ENCODE measurements around the gene MYBPC3.
"Not testable (repeated sequence)": the region's sequence is repeated elsewhere in the genome, so short reads cannot be mapped to it uniquely, and the experiment has no call there.

Gene MYBPC3

GRCh38 chr11:47337229-47337924 lies 15.1 kb downstream of the MYBPC3 start:
- Histone ChIP-seq H4K91ac (ENCODE audit: low read depth, low read length, poor library complexity) (no peak overlapping the region), H3K9me3 (replicated peaks in 1 of 2; ENCODE audit: control insufficient read depth in 2 of 2, insufficient read depth in 1 of 2, low read depth in 1 of 2, low read length in 2 of 2) (peaks cover 0 to 2% of the 10 kb centered on the region in 2 donors), H2BK120ac (ENCODE audit: low read depth, low read length) (peak overlapping the region; percentile 61), H3K4me2 (ENCODE audit: insufficient read depth, low read length, poor library complexity, severe bottlenecking) (no peak overlapping the region), H3K14ac (ENCODE audit: low read length) (peak overlapping the region; percentile 94), H2BK15ac (ENCODE audit: low read length) (peak overlapping the region; percentile 74), H3K23ac (ENCODE audit: low read depth, low read length, poor library complexity) (peak overlapping the region; percentile 75), H3K27me3 (ENCODE audit: control insufficient read depth in 3 of 3, insufficient read depth in 3 of 3, low read depth in 1 of 3, low read length in 3 of 3) (no peaks in the 10 kb centered on the region), H3K4me1 (ENCODE audit: control insufficient read depth in 2 of 2, insufficient read depth in 1 of 2, low read depth in 1 of 2, low read length in 2 of 2) (no peaks in the 10 kb centered on the region), H3K9ac (ENCODE audit: low read depth, low read length, poor library complexity) (no peak overlapping the region), H4K8ac (ENCODE audit: low read depth, low read length) (no peak overlapping the region), H3K27ac (replicated peaks; ENCODE audit: low read length) (no peak overlapping the region), H3K18ac (ENCODE audit: low read length) (peak overlapping the region; percentile 94), H2BK5ac (ENCODE audit: low read length) (peak overlapping the region; percentile 13), H3K79me1 (ENCODE audit: low read depth, low read length) (peaks cover 3% of the 10 kb centered on the region), H2AK5ac (ENCODE audit: low read depth, low read length) (peak overlapping the region; percentile 93), H3K36me3 (replicated peaks in 1 of 2; ENCODE audit: control insufficient read depth in 2 of 2, insufficient read depth in 2 of 2, low read length in 2 of 2) (no peaks in the 10 kb centered on the region), H3K4ac (ENCODE audit: low read length) (no peak overlapping the region), H3K4me3 (ENCODE audit: low read length in 2 of 2) (no peak overlapping the region), H2AFZ (ENCODE audit: low read length) (no peak overlapping the region), H2BK12ac (ENCODE audit: low read length) (peak overlapping the region; percentile 84)
- no CpG with 5 or more reads among the region's 34 CpGs for WGBS, 2 donors (ENCODE audit: extremely low coverage in 2 of 2, insufficient read length in 2 of 2, insufficient replicate concordance in 1 of 2)
- no peak for DNase-seq (ENCODE audit: low spot score)

GRCh38 chr11:47336595-47336994 lies 15.9 kb downstream of the MYBPC3 start:
- Histone ChIP-seq H3K27ac (replicated peaks; ENCODE audit: low read length) (no peak overlapping the region), H2AFZ (ENCODE audit: low read length) (no peak overlapping the region)

GRCh38 chr11:47335733-47336132 lies 16.8 kb downstream of the MYBPC3 start:
- no peak overlapping the region for H3K23ac ChIP-seq (ENCODE audit: low read depth, low read length, poor library complexity)
- no peak overlapping the region for H2BK15ac ChIP-seq (ENCODE audit: low read length)
- no peak overlapping the region for H4K8ac ChIP-seq (ENCODE audit: low read depth, low read length)
- peak overlapping the region; percentile 64 for H3K18ac ChIP-seq (ENCODE audit: low read length)
- no peaks in the 10 kb centered on the region for H3K4me1 ChIP-seq (ENCODE audit: control insufficient read depth in 2 of 2, insufficient read depth in 1 of 2, low read depth in 1 of 2, low read length in 2 of 2)
- H3K36me3 ChIP-seq (replicated peaks in 1 of 2; ENCODE audit: control insufficient read depth in 2 of 2, insufficient read depth in 2 of 2, low read length in 2 of 2): peaks cover 0 to under 1% of the 10 kb centered on the region in 2 donors
- no peak overlapping the region for H2BK120ac ChIP-seq (ENCODE audit: low read depth, low read length)
- no peak overlapping the region for H3K14ac ChIP-seq (ENCODE audit: low read length)
- no peak overlapping the region for H3K4me3 ChIP-seq (ENCODE audit: low read length in 2 of 2)
- H3K9me3 ChIP-seq (replicated peaks in 1 of 2; ENCODE audit: control insufficient read depth in 2 of 2, insufficient read depth in 1 of 2, low read depth in 1 of 2, low read length in 2 of 2): peaks cover 0 to 2% of the 10 kb centered on the region in 2 donors
- H3K27ac ChIP-seq (replicated peaks; ENCODE audit: low read length): no peak overlapping the region
- no CpG with 5 or more reads among the region's 9 CpGs for WGBS, 2 donors (ENCODE audit: extremely low coverage in 2 of 2, insufficient read length in 2 of 2, insufficient replicate concordance in 1 of 2)
- peaks cover 3% of the 10 kb centered on the region for H3K79me1 ChIP-seq (ENCODE audit: low read depth, low read length)
- DNase-seq (ENCODE audit: low spot score): no peak
- H3K4ac ChIP-seq (ENCODE audit: low read length): no peak overlapping the region
- no peak overlapping the region for H4K91ac ChIP-seq (ENCODE audit: low read depth, low read length, poor library complexity)
- no peaks in the 10 kb centered on the region for H3K27me3 ChIP-seq (ENCODE audit: control insufficient read depth in 3 of 3, insufficient read depth in 3 of 3, low read depth in 1 of 3, low read length in 3 of 3)
- no peak overlapping the region for H2BK12ac ChIP-seq (ENCODE audit: low read length)
- H2AK5ac ChIP-seq (ENCODE audit: low read depth, low read length): no peak overlapping the region
- H3K9ac ChIP-seq (ENCODE audit: low read depth, low read length, poor library complexity): no peak overlapping the region
- H3K4me2 ChIP-seq (ENCODE audit: insufficient read depth, low read length, poor library complexity, severe bottlenecking): no peak overlapping the region
- no peak overlapping the region for H2AFZ ChIP-seq (ENCODE audit: low read length)
- peak overlapping the region; percentile 44 for H2BK5ac ChIP-seq (ENCODE audit: low read length)

More at GRCh38 chr11:47336595-47336994, 15.9 kb downstream of the MYBPC3 start:
- H3K23ac ChIP-seq (ENCODE audit: low read depth, low read length, poor library complexity): no peak overlapping the region
- H3K27me3 ChIP-seq (ENCODE audit: control insufficient read depth in 3 of 3, insufficient read depth in 3 of 3, low read depth in 1 of 3, low read length in 3 of 3): no peaks in the 10 kb centered on the region
- no peak overlapping the region for H4K91ac ChIP-seq (ENCODE audit: low read depth, low read length, poor library complexity)
- no peak overlapping the region for H3K9ac ChIP-seq (ENCODE audit: low read depth, low read length, poor library complexity)
- no peaks in the 10 kb centered on the region for H3K36me3 ChIP-seq (replicated peaks in 1 of 2; ENCODE audit: control insufficient read depth in 2 of 2, insufficient read depth in 2 of 2, low read length in 2 of 2)
- H4K8ac ChIP-seq (ENCODE audit: low read depth, low read length): no peak overlapping the region
- peaks cover 0 to 2% of the 10 kb centered on the region in 2 donors for H3K9me3 ChIP-seq (replicated peaks in 1 of 2; ENCODE audit: control insufficient read depth in 2 of 2, insufficient read depth in 1 of 2, low read depth in 1 of 2, low read length in 2 of 2)
- H2BK12ac ChIP-seq (ENCODE audit: low read length): no peak overlapping the region
- no peak overlapping the region for H3K14ac ChIP-seq (ENCODE audit: low read length)
- no peak overlapping the region for H2BK15ac ChIP-seq (ENCODE audit: low read length)
- no peak overlapping the region for H2BK120ac ChIP-seq (ENCODE audit: low read depth, low read length)
- no peak for DNase-seq (ENCODE audit: low spot score)
- no peak overlapping the region for H3K4me3 ChIP-seq (ENCODE audit: low read length in 2 of 2)
- peak overlapping the region; percentile 96 for H2AK5ac ChIP-seq (ENCODE audit: low read depth, low read length)
- peak overlapping the region; percentile 48 for H3K18ac ChIP-seq (ENCODE audit: low read length)
- peaks cover 3% of the 10 kb centered on the region for H3K79me1 ChIP-seq (ENCODE audit: low read depth, low read length)
- WGBS, 2 donors (ENCODE audit: extremely low coverage in 2 of 2, insufficient read length in 2 of 2, insufficient replicate concordance in 1 of 2): no CpG with 5 or more reads among the region's 4 CpGs
- H2BK5ac ChIP-seq (ENCODE audit: low read length): no peak overlapping the region
- no peak overlapping the region for H3K4me2 ChIP-seq (ENCODE audit: insufficient read depth, low read length, poor library complexity, severe bottlenecking)
- H3K4me1 ChIP-seq (ENCODE audit: control insufficient read depth in 2 of 2, insufficient read depth in 1 of 2, low read depth in 1 of 2, low read length in 2 of 2): no peaks in the 10 kb centered on the region
- no peak overlapping the region for H3K4ac ChIP-seq (ENCODE audit: low read length)

- H4K91ac ChIP-seq (ENCODE audit: low read depth, low read length, poor library complexity); DNase-seq (ENCODE audit: low spot score); H3K79me1 ChIP-seq (ENCODE audit: low read depth, low read length); H2BK120ac ChIP-seq (ENCODE audit: low read depth, low read length); H3K4me3 ChIP-seq (ENCODE audit: low read length in 2 of 2); H3K4ac ChIP-seq (ENCODE audit: low read length); H3K4me1 ChIP-seq (ENCODE audit: control insufficient read depth in 2 of 2, insufficient read depth in 1 of 2, low read depth in 1 of 2, low read length in 2 of 2); H3K9me3 ChIP-seq (replicated peaks in 1 of 2; ENCODE audit: control insufficient read depth in 2 of 2, insufficient read depth in 1 of 2, low read depth in 1 of 2, low read length in 2 of 2); H2BK5ac ChIP-seq (ENCODE audit: low read length); H3K27me3 ChIP-seq (ENCODE audit: control insufficient read depth in 3 of 3, insufficient read depth in 3 of 3, low read depth in 1 of 3, low read length in 3 of 3); H3K23ac ChIP-seq (ENCODE audit: low read depth, low read length, poor library complexity); H2AFZ ChIP-seq (ENCODE audit: low read length); H4K8ac ChIP-seq (ENCODE audit: low read depth, low read length); H3K4me2 ChIP-seq (ENCODE audit: insufficient read depth, low read length, poor library complexity, severe bottlenecking); H3K27ac ChIP-seq (replicated peaks; ENCODE audit: low read length); H3K36me3 ChIP-seq (replicated peaks in 1 of 2; ENCODE audit: control insufficient read depth in 2 of 2, insufficient read depth in 2 of 2, low read length in 2 of 2); H3K9ac ChIP-seq (ENCODE audit: low read depth, low read length, poor library complexity): not testable (repeated sequence)
- Histone ChIP-seq H3K14ac (ENCODE audit: low read length) (peak overlapping the region; percentile 71), H3K18ac (ENCODE audit: low read length) (peak overlapping the region; percentile 80), H2BK12ac (ENCODE audit: low read length) (peak overlapping the region; percentile 16), H2AK5ac (ENCODE audit: low read depth, low read length) (peak overlapping the region; percentile 61), H2BK15ac (ENCODE audit: low read length) (peak overlapping the region; percentile 37)
- no CpG with 5 or more reads among the region's 16 CpGs for WGBS, 2 donors (ENCODE audit: extremely low coverage in 2 of 2, insufficient read length in 2 of 2, insufficient replicate concordance in 1 of 2)
These were observed 17.6 kb downstream of the MYBPC3 start for GRCh38 chr11:47334699-47335411.

Data from neuronal stem cell (in vitro differentiated cells).